ENCODE results near the gene TPD52L1.

The TPD52L1 gene

DNA sequence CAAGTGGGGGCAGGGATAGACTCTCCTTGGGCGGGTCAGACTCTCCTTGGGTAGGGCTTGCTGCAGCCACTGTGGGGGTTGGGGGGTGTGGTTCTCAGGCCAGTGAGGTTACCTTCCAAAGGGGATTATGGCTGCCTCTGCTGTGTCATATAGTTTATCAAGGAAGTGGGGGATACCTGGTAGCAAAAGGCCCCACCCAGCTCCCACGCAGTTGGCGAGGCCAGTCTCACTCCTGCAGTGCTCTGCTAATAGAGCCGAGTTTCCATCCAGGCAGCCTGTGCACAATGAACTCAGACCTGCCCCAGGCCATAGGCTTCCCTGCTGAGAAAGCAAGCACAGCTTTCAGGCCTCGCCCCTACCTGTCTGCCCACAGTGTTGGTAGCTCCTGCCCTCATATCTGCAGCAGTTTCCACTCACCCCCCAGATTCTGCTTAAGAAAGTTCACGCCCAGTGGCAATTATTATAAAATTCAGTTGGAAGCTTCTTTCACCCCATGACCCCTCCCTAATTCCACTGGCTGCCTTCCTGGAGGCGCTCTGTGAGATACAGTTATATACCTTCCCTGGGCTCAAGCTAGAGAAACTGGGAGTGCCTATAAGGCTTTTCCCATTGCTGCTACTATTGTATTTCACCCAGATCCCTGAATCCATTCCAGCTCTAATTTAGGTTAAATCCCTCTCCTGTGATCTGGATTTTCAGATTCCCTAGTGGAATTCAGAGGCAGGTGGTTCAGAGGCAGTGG is 92.1 kb downstream of the TPD52L1 start:
- DNase-seq (ENCODE audit: low spot score) = no peak

DNA sequence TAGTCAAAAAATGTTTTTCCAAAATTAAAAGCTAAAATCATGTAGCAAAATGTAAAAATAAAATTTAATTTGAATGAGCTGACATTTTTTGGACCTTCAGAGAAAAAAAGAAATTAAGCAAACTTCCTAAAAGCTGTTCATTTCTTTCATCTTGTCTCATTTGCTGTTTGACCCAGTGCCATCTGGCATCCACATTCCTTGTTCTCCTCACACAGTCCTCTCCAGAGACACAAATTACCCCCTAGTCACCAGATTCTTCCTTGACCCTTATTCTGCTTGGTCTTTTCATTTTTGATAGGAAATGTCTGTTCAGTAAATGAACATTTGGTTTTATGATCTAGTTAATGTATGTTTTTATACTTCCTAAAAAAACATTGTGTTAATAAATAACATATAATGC is 93.0 kb downstream of the TPD52L1 start:
- DNase-seq (ENCODE audit: low spot score) = no peak

DNA sequence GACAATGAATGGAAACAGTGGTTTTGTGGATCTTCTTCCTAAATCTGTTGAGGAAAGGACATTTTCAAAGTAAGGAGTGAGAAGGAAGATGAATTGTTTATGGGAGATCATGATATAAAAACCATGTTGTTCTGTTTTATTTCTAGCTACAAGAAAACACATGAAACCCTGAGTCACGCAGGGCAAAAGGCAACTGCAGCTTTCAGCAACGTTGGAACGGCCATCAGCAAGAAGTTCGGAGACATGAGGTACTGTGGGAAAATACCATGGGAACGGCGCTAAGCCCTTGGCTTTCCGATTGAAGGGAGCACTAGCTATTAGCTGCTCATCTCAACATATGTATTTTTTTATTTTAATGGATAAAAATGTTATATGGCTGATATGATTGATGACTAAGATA is 94.6 kb downstream of the TPD52L1 start:
- DNase-seq (ENCODE audit: low spot score) = no peak

DNA sequence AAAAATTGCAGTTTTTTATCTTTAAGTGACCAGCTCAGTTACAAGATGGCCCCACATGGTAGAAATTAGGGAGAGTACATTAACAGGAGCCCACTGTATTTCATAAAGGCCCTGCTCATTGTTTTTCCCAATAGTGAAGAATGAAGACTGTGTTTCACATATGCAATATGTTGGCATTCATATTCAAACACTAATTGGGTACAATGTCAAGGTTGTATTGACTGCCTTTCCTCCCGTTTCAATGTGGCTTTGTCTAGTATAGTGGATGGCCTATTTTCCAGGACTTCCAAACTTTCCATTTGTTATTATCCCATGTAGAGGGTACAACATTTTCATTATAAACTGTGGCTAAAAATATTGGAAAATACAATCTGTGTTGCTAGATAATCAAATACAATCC is 96.9 kb downstream of the TPD52L1 start:
- no peak for DNase-seq (ENCODE audit: low spot score)

DNA sequence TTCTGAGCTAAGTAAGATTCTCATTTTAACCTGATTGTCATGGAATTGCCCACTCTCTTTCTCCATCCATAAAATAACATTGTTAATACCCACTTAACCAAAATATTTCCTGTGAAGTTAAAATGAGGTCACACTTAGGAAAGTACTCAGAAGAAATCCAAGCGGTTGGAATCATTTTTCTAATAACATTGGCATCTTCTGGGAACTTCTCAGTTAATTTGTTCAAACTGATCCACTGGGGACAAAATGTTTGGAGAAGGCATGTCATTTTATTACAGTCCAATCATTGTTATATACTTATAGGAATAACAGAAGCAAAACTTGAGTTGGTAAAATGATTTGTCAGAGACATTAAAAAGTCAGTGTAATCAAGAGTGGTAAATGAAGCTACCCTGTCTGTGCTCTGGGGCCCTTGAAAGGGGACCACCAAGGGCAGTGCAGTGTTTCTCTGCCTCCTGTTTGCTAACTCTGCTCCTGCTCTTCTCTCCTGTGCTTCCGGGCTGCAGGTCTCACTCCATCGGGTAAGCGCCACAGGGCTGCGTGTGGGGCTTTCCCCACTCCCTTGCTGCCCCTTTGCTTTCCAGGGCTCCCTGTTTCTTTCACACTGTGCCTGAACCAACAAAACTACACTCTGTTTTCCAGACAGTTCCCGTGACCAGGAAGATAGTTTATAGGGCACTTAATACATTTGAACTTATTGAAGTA is 98.1 kb downstream of the TPD52L1 start:
- DNase-seq (ENCODE audit: low spot score) = no peak

DNA sequence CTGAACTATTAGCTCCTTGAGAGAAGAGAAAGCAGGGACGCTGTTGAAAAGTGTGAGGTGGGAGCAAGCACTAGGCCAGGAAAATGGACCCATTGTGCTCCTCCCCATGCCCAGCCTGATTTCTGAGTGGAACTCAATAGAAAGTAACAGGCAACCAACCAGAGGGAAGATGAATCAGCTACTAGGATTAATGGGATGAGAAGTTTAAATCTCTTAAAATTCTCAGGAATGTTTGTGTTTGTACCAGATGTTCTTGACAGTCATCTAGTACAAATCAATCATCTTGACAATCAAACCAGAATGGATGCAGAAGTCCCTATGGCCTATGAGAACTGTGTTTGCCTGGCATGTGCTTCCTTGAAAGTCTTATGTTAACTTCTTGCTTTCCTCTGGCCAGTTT is 99.3 kb downstream of the TPD52L1 start:
- peak; percentile 18 for DNase-seq (ENCODE audit: low spot score)

DNA sequence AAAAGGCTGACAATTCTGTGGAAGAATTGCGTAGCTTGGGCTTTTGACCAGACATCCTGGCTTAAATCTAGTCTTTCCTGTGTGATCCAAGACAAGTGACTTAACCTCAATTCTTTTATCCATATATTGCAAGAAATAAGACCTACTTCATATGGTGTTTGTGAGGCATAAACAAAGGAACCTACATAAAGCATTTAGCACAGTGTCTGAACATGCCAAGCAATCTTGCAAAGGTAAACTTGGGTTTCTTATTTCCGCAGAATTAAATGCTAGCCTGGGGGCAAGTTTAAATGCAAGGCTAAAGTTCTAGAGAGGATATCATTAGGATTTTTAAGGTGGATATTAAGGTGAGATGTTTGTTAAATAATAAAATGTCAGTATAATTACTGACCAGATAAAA is 100.3 kb downstream of the TPD52L1 start:
- DNase-seq (ENCODE audit: low spot score) = no peak

DNA sequence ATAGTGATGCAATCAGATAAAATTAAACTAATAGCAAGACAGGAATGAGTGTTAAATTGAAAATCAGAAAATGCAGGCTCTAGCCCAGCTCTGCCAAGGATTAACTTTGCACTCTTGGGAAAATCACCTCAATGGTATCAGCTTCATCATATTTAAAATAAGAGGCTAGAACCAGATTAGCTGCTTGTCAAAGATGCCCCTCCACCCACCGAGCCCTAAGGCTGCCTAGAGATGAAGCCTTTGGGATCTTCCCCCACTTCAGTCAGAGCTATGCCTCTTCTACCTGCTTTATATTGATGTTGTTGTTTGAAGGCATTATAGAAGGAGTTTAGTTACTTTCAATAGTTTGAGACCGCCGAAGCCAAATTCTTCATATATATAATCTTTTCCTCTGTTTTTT is 100.7 kb downstream of the TPD52L1 start:
- DNase-seq (ENCODE audit: low spot score) = no peak

DNA sequence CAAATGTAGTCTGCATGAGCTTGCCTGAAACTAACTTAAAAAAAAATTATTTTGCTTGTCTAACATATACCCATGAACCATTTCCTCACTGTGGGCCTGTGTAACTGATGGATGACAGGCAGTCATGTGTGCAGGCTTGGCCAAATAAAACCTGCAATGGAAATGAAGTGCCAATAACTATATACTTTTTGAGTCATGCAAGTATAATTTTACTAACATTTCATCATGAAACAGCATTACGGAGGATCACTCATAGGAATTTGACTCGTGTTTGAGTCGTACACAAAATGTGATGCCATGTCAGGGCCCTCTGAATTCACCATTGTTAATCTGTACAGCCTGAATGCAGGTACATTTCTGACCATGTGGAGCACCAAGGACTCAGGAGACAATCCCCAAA is 101.6 kb downstream of the TPD52L1 start:
- no peak for DNase-seq (ENCODE audit: low spot score)

DNA sequence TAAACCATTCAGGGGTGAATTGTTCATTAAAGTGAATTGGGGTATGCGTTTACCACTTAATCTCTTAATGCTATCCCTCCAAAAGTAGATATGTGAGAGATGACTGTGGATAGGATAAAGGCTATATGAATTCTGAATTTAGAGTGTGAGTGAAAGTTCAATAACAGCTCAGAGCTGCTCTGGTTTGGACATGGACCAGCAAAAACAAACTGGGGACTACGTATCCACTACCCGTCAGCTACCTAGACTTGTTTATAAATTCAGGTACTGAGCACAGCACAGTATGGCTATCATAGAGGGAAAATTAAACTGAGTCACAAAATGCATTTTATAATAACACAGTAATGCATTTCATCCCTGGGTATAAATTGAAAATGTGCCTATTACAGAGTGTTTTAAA is 103.8 kb downstream of the TPD52L1 start:
- DNase-seq (ENCODE audit: low spot score) = no peak

DNA sequence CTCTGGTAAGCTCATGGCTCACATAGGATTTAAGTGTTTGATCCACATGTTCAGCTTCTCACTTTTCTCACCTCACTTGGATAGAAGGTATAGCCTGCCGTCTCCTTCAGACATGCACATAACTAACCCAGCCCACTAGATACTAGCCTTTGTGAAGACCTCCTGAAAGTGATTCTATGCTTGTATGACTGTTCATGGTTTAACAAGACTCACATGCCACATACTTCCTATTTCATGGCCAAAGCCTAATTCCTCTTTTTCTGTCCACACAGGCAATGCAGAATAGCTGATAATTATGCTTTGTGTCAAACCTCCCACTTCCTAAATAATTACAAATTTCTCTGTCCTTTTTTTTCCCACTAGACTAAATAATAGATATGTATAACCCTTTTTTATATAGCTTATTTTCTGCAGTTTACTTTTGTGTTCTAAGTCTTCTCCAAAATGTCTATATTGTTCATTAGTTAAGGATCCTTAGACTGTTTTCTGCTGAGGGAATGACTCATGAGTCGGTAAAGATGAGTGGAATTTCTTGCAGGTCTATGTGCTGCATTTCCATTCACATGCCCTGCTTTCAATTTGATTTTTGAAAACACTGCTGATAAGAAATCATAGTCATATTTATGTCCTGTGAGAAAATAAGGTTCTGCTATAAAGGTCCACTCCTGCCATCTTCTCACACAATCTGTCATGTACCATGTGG is 105.2 kb downstream of the TPD52L1 start:
- DNase-seq (ENCODE audit: low spot score) = no peak

DNA sequence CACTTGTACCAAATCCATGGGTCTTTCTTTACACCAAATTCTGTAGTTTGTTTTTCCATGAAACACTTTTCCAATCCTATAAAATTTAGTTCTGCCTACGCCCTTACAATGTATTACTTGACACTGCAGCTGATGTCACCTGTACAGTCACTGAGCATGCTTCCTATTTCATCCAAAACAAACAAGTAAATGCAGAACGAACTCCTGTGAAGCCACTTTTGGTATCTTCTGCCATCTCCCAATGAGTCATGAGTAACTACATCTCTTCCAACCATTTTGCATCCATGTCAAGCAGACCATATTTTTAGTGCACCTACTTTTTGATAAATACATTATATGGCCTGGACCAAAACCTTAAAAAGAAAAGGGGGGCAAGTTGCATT is 105.8 kb downstream of the TPD52L1 start:
- DNase-seq (ENCODE audit: low spot score) = no peak

DNA sequence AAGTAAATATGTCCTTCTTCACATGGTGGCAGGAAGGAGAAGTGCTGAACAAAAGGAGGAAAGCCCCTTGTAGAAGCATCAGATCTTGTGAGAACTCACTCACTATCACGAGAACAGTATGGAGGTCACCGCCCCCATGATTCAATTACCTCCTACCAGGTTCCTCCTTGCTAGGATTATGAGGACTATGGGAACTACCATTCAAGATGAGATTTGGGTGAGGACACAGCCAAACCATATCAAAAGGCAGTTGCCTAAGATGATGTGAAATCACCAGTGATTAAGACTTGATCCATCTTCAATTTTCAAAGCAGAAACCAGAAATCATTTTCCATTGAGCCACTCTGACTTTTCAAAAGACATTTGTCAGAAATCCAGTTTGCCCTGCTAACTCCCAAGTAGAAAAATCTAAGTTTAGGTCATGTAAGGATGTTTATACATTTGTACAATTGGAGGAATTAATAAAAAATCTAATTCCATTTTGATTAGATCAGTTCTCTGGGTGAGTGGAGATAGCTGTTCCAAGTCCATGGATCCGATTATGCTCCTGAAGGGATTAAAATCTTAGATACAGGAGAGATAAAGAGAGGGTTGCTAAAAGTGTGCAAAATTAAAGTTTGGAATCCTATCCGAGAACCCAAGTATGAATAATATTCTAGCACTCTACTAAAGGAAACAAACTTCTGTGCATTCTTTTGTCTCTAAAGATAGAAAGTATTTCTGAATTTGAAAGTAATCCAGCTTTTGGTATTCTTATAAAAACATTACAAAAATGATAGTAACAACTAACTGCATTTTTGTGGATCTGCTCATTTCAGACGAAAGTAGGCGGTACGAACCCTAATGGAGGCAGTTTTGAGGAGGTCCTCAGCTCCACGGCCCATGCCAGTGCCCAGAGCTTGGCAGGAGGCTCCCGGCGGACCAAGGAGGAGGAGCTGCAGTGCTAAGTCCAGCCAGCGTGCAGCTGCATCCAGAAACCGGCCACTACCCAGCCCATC is 108.7 kb downstream of the TPD52L1 start:
- DNase-seq (ENCODE audit: low spot score) = peak; percentile 73

DNA sequence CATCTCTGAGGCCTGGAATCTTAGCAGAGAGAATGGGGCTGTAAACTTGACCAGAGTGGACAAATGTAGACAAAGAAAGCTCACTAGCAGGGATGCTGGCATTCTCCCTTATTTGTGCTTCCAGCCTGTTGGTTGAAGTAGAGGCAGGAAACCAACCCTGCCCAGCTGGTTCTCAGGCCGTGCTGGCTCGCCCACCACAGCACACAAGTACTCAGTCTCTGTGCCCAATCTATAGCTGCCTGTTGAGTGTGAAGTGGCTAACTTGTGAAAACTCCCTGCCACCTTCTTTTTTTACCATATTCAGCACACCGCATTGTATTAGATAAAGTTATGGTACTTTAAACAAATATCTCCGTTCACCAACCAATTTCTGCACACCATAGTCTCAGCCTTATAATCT is 110.9 kb downstream of the TPD52L1 start:
- DNase-seq (ENCODE audit: low spot score) = no peak

DNA sequence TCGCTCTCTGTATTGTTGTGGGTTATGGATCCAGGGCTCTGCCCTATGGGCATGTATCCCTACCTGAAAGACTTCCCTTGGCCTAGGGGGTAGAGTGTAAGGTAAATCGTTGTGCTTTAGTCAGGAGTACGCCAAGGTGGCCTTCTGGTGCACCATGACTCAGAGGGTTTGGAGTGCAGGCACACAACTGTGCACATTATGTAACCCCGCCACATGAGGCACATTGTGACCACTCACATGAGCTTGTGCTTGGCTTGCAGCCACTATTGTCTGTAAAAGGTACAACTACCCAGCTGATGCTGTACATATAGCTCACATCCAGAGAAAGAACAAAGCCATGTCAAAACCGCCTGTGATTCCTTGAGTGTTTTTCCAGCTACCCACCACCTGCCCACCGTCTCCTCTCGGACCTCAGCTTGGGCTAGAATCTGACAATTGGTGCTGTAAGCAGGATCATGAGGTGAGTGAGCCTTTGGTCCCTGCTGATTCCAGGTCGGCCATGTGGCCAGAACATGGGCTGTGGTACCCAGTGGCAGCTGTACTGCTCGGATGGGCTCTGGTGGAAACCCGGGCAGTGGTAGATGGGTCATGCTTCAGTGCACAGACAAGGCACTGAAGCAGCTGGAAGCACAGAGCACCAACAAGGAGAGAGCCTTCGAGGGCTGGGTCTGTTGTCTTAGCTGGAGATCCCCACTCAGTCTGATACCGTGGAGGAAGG is 114.4 kb downstream of the TPD52L1 start:
- DNase-seq (ENCODE audit: low spot score) = no peak

DNA sequence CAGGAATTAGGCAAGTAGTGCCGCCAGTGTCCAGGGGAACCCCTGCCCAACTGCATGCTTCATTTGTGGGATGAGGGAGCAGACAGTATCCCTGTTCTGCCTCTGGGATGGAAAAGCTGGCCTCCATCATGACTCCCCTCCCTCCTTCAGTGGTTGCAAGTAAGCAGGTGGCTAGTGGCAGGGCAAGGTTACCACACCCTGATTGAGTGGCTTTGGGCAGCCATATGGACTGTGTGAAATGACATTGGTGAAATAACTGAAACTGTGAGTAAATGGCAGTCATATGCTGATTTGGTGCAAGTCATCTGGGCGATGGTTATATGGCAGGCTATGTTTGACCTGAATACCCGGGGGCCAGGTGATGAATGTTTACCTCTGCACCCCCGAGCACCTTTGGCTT is 115.2 kb downstream of the TPD52L1 start:
- no peak for DNase-seq (ENCODE audit: low spot score)

DNA sequence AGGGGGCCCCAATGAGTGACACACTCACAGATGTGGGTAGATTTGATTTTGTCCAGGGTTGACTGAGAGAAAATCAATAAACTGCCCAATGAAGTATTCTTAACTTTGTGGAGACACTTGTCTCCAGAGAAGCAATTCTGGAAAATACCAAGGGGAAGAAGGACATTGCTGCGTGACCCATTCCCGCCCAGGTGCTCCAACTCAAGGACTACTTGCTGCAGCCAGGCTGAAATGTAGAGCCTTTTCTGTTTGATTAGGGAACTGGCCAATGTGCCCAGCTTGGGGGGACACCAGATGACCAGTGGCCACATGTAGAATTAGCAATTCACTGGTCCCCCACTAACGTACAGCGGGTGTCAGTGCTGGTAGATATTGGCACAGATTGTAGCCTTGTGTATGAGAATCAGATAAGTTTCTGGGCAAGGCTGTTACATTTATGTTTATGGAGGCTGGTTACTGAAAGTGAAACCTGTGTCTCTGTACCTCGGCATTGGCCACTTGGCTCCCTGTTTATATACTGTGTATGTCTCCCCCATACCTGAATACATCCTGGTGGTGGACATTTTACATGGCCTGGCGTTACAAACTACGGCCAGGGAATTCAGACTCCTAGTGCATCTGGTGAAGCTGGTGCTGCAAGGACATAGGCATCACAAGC is 115.9 kb downstream of the TPD52L1 start:
- no peak for DNase-seq (ENCODE audit: low spot score)

DNA sequence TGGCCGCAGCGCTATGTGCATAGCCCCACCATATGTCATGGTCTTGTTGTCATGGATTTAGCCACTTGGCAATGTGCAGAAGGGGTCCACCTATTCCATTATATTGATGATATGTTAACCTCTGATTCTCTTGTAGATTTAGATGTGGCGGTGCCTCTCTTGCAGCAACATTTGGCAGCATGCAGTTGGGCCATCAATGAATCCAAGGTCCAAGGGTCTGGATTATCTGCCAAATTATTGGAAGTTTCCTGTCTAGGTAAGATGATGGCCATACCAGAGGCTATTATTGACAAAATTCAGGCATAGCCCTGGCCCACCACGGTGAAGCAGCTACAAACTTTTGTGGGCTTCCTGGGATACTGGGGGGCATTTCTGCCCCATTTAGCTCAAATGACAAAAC is 116.8 kb downstream of the TPD52L1 start:
- DNase-seq (ENCODE audit: low spot score) = no peak

DNA sequence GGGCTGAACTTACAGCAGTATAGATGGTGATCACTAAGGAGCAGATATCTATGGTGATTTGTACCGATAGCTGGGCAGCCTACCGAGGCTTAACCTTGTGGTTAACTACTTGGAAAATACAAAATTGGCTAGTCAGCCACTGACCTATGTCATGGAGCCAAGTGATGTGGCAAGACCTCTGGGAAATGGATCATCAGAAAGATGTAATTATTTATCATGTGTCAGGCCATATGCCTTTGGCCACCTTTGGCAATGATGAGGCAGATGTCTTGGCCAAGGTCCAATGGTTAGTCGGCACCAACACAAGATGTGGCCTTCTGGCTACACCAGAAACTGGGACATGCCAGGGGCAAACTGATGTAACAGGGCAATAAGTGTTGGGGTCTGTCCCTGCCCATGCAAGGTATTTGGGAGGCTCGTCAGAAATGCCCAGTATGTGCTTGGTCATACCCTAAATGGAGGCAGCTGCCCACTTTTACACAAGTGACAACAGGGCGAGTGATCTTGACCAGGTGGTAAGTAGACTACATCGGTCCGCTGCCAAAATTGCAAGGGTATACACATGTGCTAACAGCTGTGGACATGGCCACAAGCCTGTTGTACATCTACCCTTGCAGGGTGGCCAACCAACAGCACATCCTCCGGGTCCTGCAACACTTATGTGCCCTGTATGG is 118.0 kb downstream of the TPD52L1 start:
- DNase-seq (ENCODE audit: low spot score) = no peak

DNA sequence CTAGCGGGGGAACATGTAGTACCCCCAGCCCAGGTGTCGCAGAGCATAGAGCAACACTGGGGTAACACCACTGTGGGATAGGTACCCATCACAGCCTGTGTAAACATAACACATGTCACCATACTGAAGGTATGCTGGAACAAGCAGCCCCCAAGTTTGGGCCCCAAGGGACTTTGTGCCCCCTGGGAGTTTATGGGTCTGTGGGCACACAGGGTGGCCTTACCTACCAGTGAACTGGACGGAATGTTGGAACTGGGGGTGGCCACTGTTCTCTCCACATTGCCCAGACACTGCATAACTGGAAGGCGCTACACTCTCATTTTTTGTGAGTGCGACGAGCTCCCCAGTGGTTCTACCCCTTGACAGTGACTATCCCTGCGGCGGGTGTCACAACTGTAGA is 119.7 kb downstream of the TPD52L1 start:
- DNase-seq (ENCODE audit: low spot score) = no peak
